Measurements from ENCODE around the gene CD300A. TPM values are rescaled to one million over a fixed set of nuclear protein-coding genes. Genes with fewer than 3 reads are reported as not detected.

Gene CD300A
- total and polyA plus RNA-seq, 4 donors = 6.7 to 9.9 (median 8.3) TPM

DNA sequence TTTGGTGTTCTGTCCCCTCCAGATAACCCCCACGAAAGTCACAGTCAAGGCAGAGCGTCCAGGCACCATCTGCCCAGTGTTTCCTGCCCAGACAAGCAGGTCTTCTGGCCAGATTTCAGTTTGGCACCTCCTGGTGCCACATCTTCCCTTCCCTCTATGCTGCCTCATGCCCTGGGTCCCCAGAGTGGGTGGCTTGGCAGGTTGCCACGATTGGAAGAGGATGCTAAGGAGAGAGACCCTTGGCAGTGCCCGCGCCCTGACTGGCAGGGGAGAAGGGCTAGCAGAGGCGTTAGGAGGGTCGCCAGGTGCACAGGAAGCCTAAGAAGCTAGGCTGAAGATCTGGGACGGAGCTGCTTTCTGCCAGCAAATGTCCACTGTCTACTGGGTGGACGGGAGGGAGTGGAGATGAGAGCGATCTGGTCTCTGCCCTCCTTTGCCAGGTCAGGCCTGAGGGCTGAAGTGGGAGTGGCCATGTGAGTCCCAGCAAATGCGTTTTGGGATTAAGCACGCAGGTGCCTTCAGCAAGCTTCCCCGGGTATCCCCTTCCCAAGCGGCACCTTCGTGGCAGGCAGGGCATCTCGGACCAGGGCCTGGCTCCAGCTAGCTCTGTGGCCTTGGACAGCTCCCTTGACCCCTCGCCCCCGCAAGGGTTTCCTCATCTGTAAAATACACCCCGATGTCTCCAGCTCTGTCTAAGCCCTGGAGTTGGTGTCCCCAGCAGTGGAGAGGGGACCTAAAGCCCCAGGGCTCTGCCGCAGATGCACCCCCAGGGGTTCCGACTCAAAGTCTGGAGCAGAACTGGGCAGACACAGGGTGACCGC lies 13.4 kb upstream of the CD300A start:
- Histone ChIP-seq H3K27me3 (ENCODE audit: control insufficient read depth, insufficient read depth, low read length) (no peaks in the 10 kb centered on the region), H3K4me3 (ENCODE audit: low read depth, low read length) (peak overlapping the region; percentile 43), H3K27ac (ENCODE audit: low read depth, low read length) (no peak overlapping the region), H3K9me3 (ENCODE audit: control insufficient read depth, insufficient read depth, low read length) (no peaks in the 10 kb centered on the region), H3K36me3 (ENCODE audit: control insufficient read depth, insufficient read depth, low read length) (peaks cover 5% of the 10 kb centered on the region), H3K4me1 (ENCODE audit: control insufficient read depth, insufficient read depth, low read length) (peaks cover 52% of the 10 kb centered on the region)
- WGBS (ENCODE audit: insufficient coverage) = 49% methylated on average over 22 of the region's 22 CpGs
- peak in 1 of 6 donors; percentile 41 for DNase-seq (ENCODE audit: low read depth in 4 of 6, low spot score in 6 of 6)

DNA sequence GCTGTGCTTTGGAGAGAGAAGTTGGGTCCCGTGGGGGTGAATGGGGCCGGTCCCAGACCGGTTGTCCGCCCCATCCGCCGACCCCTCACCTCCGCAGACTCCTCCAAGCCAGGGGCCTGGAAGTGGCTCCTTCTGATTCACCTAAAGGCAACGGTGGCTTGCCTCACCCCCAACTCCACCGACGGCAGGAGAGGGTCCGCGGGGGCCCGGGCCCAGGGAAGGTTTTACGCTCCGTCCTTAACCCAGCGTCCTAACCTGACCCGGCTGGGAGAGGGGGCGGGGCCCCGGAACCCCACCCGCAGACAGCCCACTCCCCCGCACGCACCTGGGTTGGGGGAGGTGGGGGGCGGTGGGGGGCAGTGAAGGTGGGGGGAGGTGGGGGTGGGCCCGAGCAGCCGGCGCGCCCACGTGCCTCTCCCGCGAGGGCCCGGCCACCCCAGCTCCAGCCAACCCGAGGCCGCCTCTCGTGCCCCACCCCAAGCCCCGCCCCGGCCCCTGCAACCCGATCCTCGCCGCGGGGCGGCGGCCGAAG lies 12.7 kb upstream of the CD300A start:
- H3K27ac ChIP-seq (ENCODE audit: low read depth, low read length) = no peak overlapping the region
- no peak for DNase-seq (ENCODE audit: low read depth in 4 of 6, low spot score in 6 of 6)

DNA sequence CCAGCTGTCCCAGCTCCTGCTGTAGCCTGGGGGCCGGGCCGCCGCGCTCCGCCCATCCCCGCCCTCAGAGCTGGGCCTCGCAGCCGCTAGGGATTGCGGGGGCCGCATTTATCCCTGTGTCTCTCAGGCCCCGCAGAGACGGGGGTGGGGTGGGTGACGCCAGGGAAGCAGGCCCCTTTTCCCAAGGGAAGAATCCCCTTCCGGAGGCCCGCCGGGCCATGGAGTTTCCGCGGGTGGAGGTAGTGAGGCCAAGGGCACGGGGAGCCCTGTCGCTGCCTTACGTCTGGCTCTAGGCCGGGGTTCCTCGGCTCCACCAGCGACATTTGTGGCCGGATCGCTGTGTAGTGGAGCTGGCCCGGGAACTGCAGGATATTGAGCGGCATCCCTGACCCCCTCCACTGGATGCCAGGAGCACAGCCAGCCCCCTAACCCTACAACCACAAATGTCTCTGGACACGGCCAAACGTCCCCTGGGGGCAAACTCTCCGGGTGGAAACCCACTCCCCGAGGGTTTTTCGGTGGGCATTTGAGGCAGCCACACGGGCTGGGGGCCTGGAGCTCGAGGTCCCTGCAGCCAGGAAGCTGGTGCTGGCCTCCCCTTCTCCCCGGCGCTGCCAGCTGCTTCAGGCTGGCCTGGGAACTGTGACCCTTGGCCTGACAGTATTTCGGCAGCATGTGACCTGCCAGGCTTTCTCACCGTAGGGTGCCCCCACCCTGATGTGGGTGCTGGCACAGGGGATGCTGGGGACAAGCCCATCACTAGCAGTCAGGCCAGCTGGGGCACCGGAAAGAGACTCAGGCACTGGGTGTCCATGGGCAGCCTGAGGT lies 12.0 kb upstream of the CD300A start:
- peaks cover 3% of the 10 kb centered on the region for H3K36me3 ChIP-seq (ENCODE audit: control insufficient read depth, insufficient read depth, low read length)
- peak in 5 of 6 donors; percentile 45 to 93 (median 72) for DNase-seq (ENCODE audit: low read depth in 4 of 6, low spot score in 6 of 6)
- H3K4me3 ChIP-seq (ENCODE audit: low read depth, low read length) = peak overlapping the region; percentile 45
- no peaks in the 10 kb centered on the region for H3K27me3 ChIP-seq (ENCODE audit: control insufficient read depth, insufficient read depth, low read length)
- H3K4me1 ChIP-seq (ENCODE audit: control insufficient read depth, insufficient read depth, low read length) = peaks cover 52% of the 10 kb centered on the region
- no peaks in the 10 kb centered on the region for H3K9me3 ChIP-seq (ENCODE audit: control insufficient read depth, insufficient read depth, low read length)
- H3K27ac ChIP-seq (ENCODE audit: low read depth, low read length) = peak overlapping the region; percentile 86
- 5% methylated on average over 35 of the region's 40 CpGs for WGBS (ENCODE audit: insufficient coverage)

More for the DNA sequence above, 12.7 kb upstream of the CD300A start:
- H3K4me3 ChIP-seq (ENCODE audit: low read depth, low read length) = peak overlapping the region; percentile 43
- no peaks in the 10 kb centered on the region for H3K27me3 ChIP-seq (ENCODE audit: control insufficient read depth, insufficient read depth, low read length)
- H3K4me1 ChIP-seq (ENCODE audit: control insufficient read depth, insufficient read depth, low read length) = peaks cover 52% of the 10 kb centered on the region
- no peaks in the 10 kb centered on the region for H3K9me3 ChIP-seq (ENCODE audit: control insufficient read depth, insufficient read depth, low read length)
- 3% methylated on average over 27 of the region's 43 CpGs for WGBS (ENCODE audit: insufficient coverage)
- H3K36me3 ChIP-seq (ENCODE audit: control insufficient read depth, insufficient read depth, low read length) = peaks cover 5% of the 10 kb centered on the region

DNA sequence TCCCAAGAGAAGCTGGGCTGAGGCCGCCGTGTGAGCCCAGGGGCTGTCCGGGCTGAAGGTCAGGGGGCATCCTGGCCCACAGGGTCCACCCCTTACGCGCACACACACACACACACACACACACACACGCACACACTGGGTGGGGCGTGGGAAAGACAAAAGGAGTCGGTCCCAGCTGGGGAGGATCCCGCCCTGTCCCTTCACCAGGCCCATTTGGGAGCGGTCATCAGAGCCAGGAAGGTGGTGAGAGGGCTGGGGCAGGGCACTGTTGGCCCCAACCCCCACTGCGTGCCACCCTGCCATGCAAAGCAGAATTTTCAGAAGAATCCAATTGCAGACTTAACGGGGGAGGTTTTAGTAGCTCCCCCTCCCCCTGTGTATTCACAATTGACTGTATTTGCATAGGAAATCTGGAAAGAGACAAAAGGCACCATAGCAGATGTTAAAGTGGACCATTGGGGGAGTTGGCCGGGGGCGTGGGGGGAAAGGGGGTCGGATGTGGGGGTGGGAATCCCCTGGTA lies 11.3 kb upstream of the CD300A start:
- H3K27me3 ChIP-seq (ENCODE audit: control insufficient read depth, insufficient read depth, low read length) = no peaks in the 10 kb centered on the region
- peaks cover 52% of the 10 kb centered on the region for H3K4me1 ChIP-seq (ENCODE audit: control insufficient read depth, insufficient read depth, low read length)
- H3K36me3 ChIP-seq (ENCODE audit: control insufficient read depth, insufficient read depth, low read length) = no peaks in the 10 kb centered on the region
- H3K4me3 ChIP-seq (ENCODE audit: low read depth, low read length) = no peak overlapping the region
- 61% methylated on average over 2 of the region's 15 CpGs for WGBS (ENCODE audit: insufficient coverage)
- peak overlapping the region; percentile 86 for H3K27ac ChIP-seq (ENCODE audit: low read depth, low read length)
- H3K9me3 ChIP-seq (ENCODE audit: control insufficient read depth, insufficient read depth, low read length) = no peaks in the 10 kb centered on the region
- peak in 2 of 6 donors; percentile 66 to 76 for DNase-seq (ENCODE audit: low read depth in 4 of 6, low spot score in 6 of 6)

DNA sequence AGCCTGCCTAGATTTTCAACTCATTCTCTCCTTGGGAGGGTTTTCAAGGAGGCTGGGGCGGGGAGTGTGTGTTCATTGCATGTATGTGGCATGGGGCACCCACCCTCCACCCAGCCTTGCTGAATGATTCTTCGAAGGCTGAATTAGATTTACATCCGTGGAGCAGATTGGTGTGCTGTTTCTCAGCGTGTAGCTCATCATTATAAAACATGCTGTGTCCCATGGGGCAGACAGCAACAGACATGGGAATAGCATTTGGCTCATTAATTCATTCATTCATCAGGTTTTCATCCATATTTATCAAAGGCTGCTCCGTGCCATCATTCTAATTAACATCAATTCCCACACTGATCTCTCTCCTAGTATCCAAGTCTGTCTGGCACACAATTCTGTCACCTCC lies 10.6 kb upstream of the CD300A start:
- Histone ChIP-seq H3K4me3 (ENCODE audit: low read depth, low read length) (no peak overlapping the region), H3K9me3 (ENCODE audit: control insufficient read depth, insufficient read depth, low read length) (no peaks in the 10 kb centered on the region), H3K4me1 (ENCODE audit: control insufficient read depth, insufficient read depth, low read length) (peaks cover 48% of the 10 kb centered on the region), H3K27me3 (ENCODE audit: control insufficient read depth, insufficient read depth, low read length) (no peaks in the 10 kb centered on the region), H3K27ac (ENCODE audit: low read depth, low read length) (no peak overlapping the region), H3K36me3 (ENCODE audit: control insufficient read depth, insufficient read depth, low read length) (no peaks in the 10 kb centered on the region)
- peak in 2 of 6 donors; percentile 86 to 94 for DNase-seq (ENCODE audit: low read depth in 4 of 6, low spot score in 6 of 6)
- WGBS (ENCODE audit: insufficient coverage) = 59% methylated on average over 4 of the region's 5 CpGs

DNA sequence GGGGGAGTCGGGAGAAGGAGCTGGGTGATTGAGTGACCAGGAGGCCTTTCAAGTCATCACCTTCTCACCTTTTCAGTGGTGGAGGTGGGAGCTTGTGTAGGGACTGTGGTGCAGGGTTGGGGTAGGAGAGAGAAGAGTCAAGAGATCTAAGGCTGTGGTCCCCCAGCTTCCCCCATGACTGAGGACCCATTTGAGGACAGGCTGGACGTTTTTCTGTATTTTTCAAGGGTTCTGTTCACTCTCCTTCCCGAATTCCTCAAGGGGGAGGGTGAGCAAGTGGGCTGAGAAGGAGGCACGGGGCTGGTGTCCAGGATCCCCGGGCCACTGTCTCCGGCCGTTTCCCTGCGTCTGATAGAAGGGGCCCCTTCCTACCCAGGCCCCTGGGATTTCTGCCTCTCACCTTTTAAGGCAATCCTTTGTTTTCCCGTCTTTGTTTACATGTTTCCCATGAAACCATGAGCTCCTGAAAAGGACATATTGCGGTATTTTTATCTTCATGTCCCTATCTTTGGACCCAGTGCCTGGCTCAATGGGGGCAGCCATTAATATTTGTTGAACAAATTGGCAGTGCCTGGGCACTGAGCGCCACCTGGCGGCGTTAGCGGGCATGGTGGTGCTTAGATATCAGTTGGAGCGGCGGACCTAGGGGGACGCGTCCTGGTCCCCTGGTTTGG lies 9.2 kb upstream of the CD300A start:
- 19% methylated on average over 6 of the region's 18 CpGs for WGBS (ENCODE audit: insufficient coverage)
- no peak overlapping the region for H3K27ac ChIP-seq (ENCODE audit: low read depth, low read length)
- peak; percentile 54 to 92 (median 66) for DNase-seq (ENCODE audit: low read depth in 4 of 6, low spot score in 6 of 6)
- peaks cover 44% of the 10 kb centered on the region for H3K4me1 ChIP-seq (ENCODE audit: control insufficient read depth, insufficient read depth, low read length)
- no peaks in the 10 kb centered on the region for H3K27me3 ChIP-seq (ENCODE audit: control insufficient read depth, insufficient read depth, low read length)
- no peaks in the 10 kb centered on the region for H3K36me3 ChIP-seq (ENCODE audit: control insufficient read depth, insufficient read depth, low read length)
- H3K4me3 ChIP-seq (ENCODE audit: low read depth, low read length) = no peak overlapping the region
- no peaks in the 10 kb centered on the region for H3K9me3 ChIP-seq (ENCODE audit: control insufficient read depth, insufficient read depth, low read length)

DNA sequence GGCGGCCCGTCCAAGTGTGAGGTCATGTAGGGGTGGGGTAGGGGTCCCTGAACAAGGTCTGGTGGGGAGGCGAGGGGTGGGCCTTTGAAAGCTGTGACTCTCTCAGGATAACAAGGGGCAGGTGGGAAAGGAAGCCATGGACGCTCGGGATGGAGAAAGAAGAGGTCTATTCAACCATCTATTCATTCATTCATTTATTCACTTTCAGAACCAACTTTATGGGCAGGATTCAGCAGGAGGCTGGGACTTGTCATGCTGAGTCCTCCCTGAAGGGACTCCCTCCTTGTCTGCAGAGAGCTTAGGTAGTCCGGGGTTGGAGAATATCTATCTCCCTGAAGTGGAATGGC lies 8.6 kb upstream of the CD300A start:
- WGBS (ENCODE audit: insufficient coverage) = 100% methylated on average over 1 of the region's 6 CpGs
- no peaks in the 10 kb centered on the region for H3K36me3 ChIP-seq (ENCODE audit: control insufficient read depth, insufficient read depth, low read length)
- peaks cover 39% of the 10 kb centered on the region for H3K4me1 ChIP-seq (ENCODE audit: control insufficient read depth, insufficient read depth, low read length)
- H3K27me3 ChIP-seq (ENCODE audit: control insufficient read depth, insufficient read depth, low read length) = no peaks in the 10 kb centered on the region
- no peak for DNase-seq (ENCODE audit: low read depth in 4 of 6, low spot score in 6 of 6)
- no peak overlapping the region for H3K27ac ChIP-seq (ENCODE audit: low read depth, low read length)
- no peaks in the 10 kb centered on the region for H3K9me3 ChIP-seq (ENCODE audit: control insufficient read depth, insufficient read depth, low read length)
- no peak overlapping the region for H3K4me3 ChIP-seq (ENCODE audit: low read depth, low read length)

DNA sequence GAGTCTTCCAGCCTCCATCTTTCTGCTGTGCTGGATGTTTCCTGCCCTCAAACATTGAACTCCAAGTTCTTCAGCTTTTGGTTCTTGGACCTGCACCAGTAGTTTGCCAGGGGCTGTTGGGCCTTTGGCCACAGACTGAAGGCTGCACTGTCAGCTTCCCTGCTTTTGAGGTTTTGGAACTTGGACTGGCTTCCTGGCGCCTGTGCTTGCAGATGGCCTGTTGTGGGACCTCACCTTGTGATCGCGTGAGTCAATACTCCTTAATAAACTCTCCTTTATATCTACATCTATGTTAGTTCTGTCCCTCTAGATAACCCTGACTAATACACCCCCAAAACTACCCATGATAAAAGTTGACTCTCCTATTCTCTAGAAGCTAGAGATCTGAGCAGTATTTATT lies 7.6 kb upstream of the CD300A start:
- Histone ChIP-seq H3K9me3 (ENCODE audit: control insufficient read depth, insufficient read depth, low read length) (no peaks in the 10 kb centered on the region), H3K4me1 (ENCODE audit: control insufficient read depth, insufficient read depth, low read length) (peaks cover 31% of the 10 kb centered on the region), H3K36me3 (ENCODE audit: control insufficient read depth, insufficient read depth, low read length) (no peaks in the 10 kb centered on the region), H3K27ac (ENCODE audit: low read depth, low read length) (no peak overlapping the region), H3K4me3 (ENCODE audit: low read depth, low read length) (no peak overlapping the region), H3K27me3 (ENCODE audit: control insufficient read depth, insufficient read depth, low read length) (no peaks in the 10 kb centered on the region)
- no peak for DNase-seq (ENCODE audit: low read depth in 4 of 6, low spot score in 6 of 6)
- WGBS (ENCODE audit: insufficient coverage) = 82% methylated on average over 3 of the region's 3 CpGs

DNA sequence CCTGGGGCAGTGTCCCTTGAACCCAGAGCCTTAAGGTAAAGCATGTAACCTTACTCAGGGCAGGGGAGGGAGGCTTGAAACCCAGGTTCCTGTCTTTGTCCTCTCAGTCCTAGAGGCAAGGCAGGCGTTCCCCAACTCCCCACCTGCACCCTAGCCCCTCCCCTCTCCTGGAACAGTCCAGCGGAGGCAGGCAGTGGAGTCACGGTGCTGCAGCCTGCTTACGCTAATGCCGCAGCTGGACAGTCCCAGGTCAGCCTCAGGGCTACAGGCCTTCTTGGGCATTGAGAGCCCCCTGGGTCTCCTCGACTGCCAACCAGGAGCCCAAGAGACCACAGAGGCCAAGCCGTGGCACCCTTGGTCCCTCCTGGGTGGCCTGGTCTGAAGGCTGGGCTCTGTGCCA lies 6.8 kb upstream of the CD300A start:
- 80% methylated on average over 6 of the region's 7 CpGs for WGBS (ENCODE audit: insufficient coverage)

More for the DNA sequence above, 6.8 kb upstream of the CD300A start:
- Histone ChIP-seq H3K4me1 (ENCODE audit: control insufficient read depth, insufficient read depth, low read length) (peaks cover 25% of the 10 kb centered on the region), H3K27me3 (ENCODE audit: control insufficient read depth, insufficient read depth, low read length) (no peaks in the 10 kb centered on the region), H3K27ac (ENCODE audit: low read depth, low read length) (no peak overlapping the region), H3K36me3 (ENCODE audit: control insufficient read depth, insufficient read depth, low read length) (no peaks in the 10 kb centered on the region), H3K4me3 (ENCODE audit: low read depth, low read length) (no peak overlapping the region), H3K9me3 (ENCODE audit: control insufficient read depth, insufficient read depth, low read length) (no peaks in the 10 kb centered on the region)
- DNase-seq (ENCODE audit: low read depth in 4 of 6, low spot score in 6 of 6) = no peak

Measured in spinal cord (tissue), 10 donors.